GM23338 (cell line): ENCODE data around the gene UNC5A. TPM values are rescaled to one million over a fixed set of nuclear protein-coding genes. Genes with fewer than 3 reads are reported as not detected.

Source experiments
- ATAC-seq: fragments of 200-7000 bp; cut with Tn5 transposase; 3 replicates; pipeline ENCODE4 v1.9.1; 2020
- DNase-seq: peaks from one replicate; pipeline ENCODE4 v3.0.0-alpha.2; 2015; ENCODE audit warnings: low spot score
- H2AFZ ChIP-seq: fragments of 200-600 bp; sonication (generic); 2 replicates; pipeline ENCODE4 v1.8.0; 2016; ENCODE audit warnings: antibody characterized with exemption, mild to moderate bottlenecking, moderate library complexity
- H3F3A ChIP-seq: fragments of 200-600 bp; sonication (generic); replicated peaks from 2 replicates; pipeline ENCODE4 v1.8.0; 2017; ENCODE audit warnings: antibody characterized with exemption, mixed run types, low read depth
- H3K27ac ChIP-seq: fragments of 200-600 bp; sonication (generic); 2 replicates; pipeline ENCODE4 v1.6.1; 2016; ENCODE audit warnings: low read depth
- H3K27me3 ChIP-seq: fragments of 200-600 bp; sonication (generic); 2 replicates; pipeline ENCODE4 v1.8.0; 2016; ENCODE audit warnings: mild to moderate bottlenecking, mixed run types, moderate library complexity; ENCODE audit not compliant: insufficient read depth
- H3K36me3 ChIP-seq: fragments of 200-600 bp; sonication (generic); 2 replicates; pipeline ENCODE4 v1.8.0; 2016; ENCODE audit warnings: mild to moderate bottlenecking; ENCODE audit not compliant: insufficient read depth
- H3K4me1 ChIP-seq: fragments of 200-600 bp; sonication (generic); 2 replicates; pipeline ENCODE4 v1.8.0; 2016; ENCODE audit warnings: mild to moderate bottlenecking, moderate library complexity; ENCODE audit not compliant: insufficient read depth
- H3K4me2 ChIP-seq: fragments of 200-600 bp; sonication (generic); 2 replicates; pipeline ENCODE4 v1.7.1; 2017; ENCODE audit warnings: mixed run types
- H3K4me3 ChIP-seq: fragments of 200-600 bp; sonication (generic); 2 replicates; pipeline ENCODE4 v1.6.1; 2016; ENCODE audit warnings: mixed run types
- H3K79me2 ChIP-seq: fragments of 200-600 bp; sonication (generic); replicated peaks from 2 replicates; pipeline ENCODE4 v1.8.0; 2017; ENCODE audit warnings: mild to moderate bottlenecking; ENCODE audit not compliant: insufficient read depth
- H3K9me2 ChIP-seq: fragments of 200-600 bp; sonication (generic); 2 replicates; pipeline ENCODE4 v1.8.0; 2017; ENCODE audit not compliant: insufficient read depth
- H4K20me1 ChIP-seq: fragments of 200-600 bp; sonication (generic); replicated peaks from 2 replicates; pipeline ENCODE4 v1.8.0; 2017; ENCODE audit warnings: mild to moderate bottlenecking; ENCODE audit not compliant: insufficient read depth
- H3K27ac Mint-ChIP-seq: 2 replicates; pipeline ENCODE4 v1.8.0; 2020; ENCODE audit warnings: inconsistent platforms, mild to moderate bottlenecking, moderate library complexity, mixed read lengths
- H3K27me3 Mint-ChIP-seq: 3 replicates; pipeline ENCODE4 v1.8.0; 2022; ENCODE audit warnings: low read depth, mild to moderate bottlenecking, moderate library complexity, mixed read lengths, inconsistent platforms; ENCODE audit not compliant: insufficient read depth, poor library complexity
- H3K36me3 Mint-ChIP-seq: 3 replicates; pipeline ENCODE4 v1.8.0; 2021; ENCODE audit warnings: low read depth, mild to moderate bottlenecking, inconsistent platforms, moderate library complexity, mixed read lengths
- H3K4me1 Mint-ChIP-seq: 3 replicates; pipeline ENCODE4 v1.8.0; 2020; ENCODE audit warnings: mild to moderate bottlenecking, inconsistent platforms, mixed read lengths
- H3K4me3 Mint-ChIP-seq: 3 replicates; pipeline ENCODE4 v1.8.0; 2021; ENCODE audit warnings: moderate library complexity, mild to moderate bottlenecking, inconsistent platforms, mixed read lengths
- H3K9me3 Mint-ChIP-seq: 3 replicates; pipeline ENCODE4 v1.8.0; 2020; ENCODE audit warnings: moderate library complexity, mild to moderate bottlenecking, inconsistent platforms, mixed read lengths
- EZH2 ChIP-seq: fragments of 200-600 bp; sonication (generic); IDR thresholded peaks from one replicate; pipeline ENCODE4 v1.8.0; 2017; ENCODE audit warnings: antibody characterized with exemption, mild to moderate bottlenecking, low read depth; ENCODE audit not compliant: unreplicated experiment
- EZH2phosphoT487 ChIP-seq: fragments of 200-600 bp; sonication (generic); IDR thresholded peaks from one replicate; pipeline ENCODE4 v1.8.1; 2018; ENCODE audit warnings: antibody characterized with exemption; ENCODE audit not compliant: unreplicated experiment
- JUNB ChIP-seq: IDR thresholded peaks from one replicate; pipeline ENCODE4 v1.6.1; 2016; ENCODE audit warnings: antibody characterized with exemption; ENCODE audit not compliant: unreplicated experiment
- NANOG ChIP-seq: IDR thresholded peaks from 2 replicates; pipeline ENCODE4 v1.6.1; 2016; ENCODE audit warnings: antibody characterized with exemption, borderline replicate concordance
- POLR2AphosphoS5 ChIP-seq: IDR thresholded peaks from 2 replicates; pipeline ENCODE4 v1.6.1; 2016; ENCODE audit warnings: antibody characterized with exemption, low read depth
- ZNF331 ChIP-seq: fragments of 250-450 bp; sonication (Bioruptor Pico); IDR thresholded peaks from 2 replicates; pipeline ENCODE4 v1.5.0; 2020; ENCODE audit warnings: low read depth, mild to moderate bottlenecking, moderate library complexity
- polyA plus RNA-seq: library from polyadenylated mRNA; unstranded; fragments of >200 nt; fragmentation: Nextera tagmentation; extraction: Ambion mirVana; gene quantifications from 2 replicates; pipeline ENCODE4 v1.2.1, GENCODE V29; 2016
- total RNA-seq: library from RNA; depleted of rRNA; stranded (reverse); fragments of >200 nt; shearing (Covaris generic); gene quantifications from 2 replicates; pipeline ENCODE4 v1.2.3, GENCODE V29; 2014
- TF ChIP-seq, protein P1 (sequence below): IDR thresholded peaks from 2 replicates; pipeline ENCODE4 v1.6.1; 2016; ENCODE audit warnings: antibody characterized with exemption
- TF ChIP-seq, protein P2 (sequence below): IDR thresholded peaks from one replicate; pipeline ENCODE4 v1.6.1; 2018; ENCODE audit warnings: antibody characterized with exemption; ENCODE audit not compliant: unreplicated experiment
- TF ChIP-seq, protein P3 (sequence below), 2 experiments: fragments of 200-600 bp in 1 of 2; sonication (generic) in 1 of 2; conservative IDR thresholded peaks; 2 replicates each; pipeline versions ENCODE4 v1.5.1 to v1.6.1; 2016 to 2017; ENCODE audit warnings: antibody characterized with exemption in 2 of 2, low read depth in 2 of 2, mild to moderate bottlenecking in 2 of 2, moderate library complexity in 1 of 2
- TF ChIP-seq, protein P4 (sequence below): fragments of 250-450 bp; sonication (Bioruptor Pico); IDR thresholded peaks from 2 replicates; pipeline ENCODE4 v1.5.0; 2020; ENCODE audit warnings: mild to moderate bottlenecking, moderate library complexity

UNC5A gene
- total and polyA plus RNA-seq, 2 experiments from 2014 or later, result 0.92 to 3.9 TPM

DNA sequence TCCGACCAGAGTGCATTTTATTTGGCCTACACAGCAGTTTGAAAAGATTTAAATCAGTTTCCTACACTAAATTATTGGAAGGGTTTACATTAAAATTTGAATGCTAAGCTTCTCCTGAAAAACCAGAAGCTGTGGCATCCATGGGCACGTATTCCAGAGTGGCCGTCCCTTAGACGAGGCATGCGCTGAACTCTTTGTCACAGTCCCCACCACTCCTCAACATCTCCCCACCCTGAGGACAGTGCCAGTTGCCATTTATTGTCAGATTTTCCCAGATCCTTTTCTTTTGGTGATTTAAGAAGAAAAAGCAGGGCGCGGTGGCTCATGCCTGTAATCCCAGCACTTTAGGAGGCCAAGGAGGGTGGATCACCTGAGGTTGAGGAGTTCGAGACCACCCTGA, 39.9 kb upstream of the UNC5A start (continued):
- TF ChIP-seq, protein P1, sequence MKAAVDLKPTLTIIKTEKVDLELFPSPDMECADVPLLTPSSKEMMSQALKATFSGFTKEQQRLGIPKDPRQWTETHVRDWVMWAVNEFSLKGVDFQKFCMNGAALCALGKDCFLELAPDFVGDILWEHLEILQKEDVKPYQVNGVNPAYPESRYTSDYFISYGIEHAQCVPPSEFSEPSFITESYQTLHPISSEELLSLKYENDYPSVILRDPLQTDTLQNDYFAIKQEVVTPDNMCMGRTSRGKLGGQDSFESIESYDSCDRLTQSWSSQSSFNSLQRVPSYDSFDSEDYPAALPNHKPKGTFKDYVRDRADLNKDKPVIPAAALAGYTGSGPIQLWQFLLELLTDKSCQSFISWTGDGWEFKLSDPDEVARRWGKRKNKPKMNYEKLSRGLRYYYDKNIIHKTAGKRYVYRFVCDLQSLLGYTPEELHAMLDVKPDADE, result no peak
- no peak for TF ChIP-seq EZH2
- TF ChIP-seq POLR2AphosphoS5, result no peak
- TF ChIP-seq, protein P2, sequence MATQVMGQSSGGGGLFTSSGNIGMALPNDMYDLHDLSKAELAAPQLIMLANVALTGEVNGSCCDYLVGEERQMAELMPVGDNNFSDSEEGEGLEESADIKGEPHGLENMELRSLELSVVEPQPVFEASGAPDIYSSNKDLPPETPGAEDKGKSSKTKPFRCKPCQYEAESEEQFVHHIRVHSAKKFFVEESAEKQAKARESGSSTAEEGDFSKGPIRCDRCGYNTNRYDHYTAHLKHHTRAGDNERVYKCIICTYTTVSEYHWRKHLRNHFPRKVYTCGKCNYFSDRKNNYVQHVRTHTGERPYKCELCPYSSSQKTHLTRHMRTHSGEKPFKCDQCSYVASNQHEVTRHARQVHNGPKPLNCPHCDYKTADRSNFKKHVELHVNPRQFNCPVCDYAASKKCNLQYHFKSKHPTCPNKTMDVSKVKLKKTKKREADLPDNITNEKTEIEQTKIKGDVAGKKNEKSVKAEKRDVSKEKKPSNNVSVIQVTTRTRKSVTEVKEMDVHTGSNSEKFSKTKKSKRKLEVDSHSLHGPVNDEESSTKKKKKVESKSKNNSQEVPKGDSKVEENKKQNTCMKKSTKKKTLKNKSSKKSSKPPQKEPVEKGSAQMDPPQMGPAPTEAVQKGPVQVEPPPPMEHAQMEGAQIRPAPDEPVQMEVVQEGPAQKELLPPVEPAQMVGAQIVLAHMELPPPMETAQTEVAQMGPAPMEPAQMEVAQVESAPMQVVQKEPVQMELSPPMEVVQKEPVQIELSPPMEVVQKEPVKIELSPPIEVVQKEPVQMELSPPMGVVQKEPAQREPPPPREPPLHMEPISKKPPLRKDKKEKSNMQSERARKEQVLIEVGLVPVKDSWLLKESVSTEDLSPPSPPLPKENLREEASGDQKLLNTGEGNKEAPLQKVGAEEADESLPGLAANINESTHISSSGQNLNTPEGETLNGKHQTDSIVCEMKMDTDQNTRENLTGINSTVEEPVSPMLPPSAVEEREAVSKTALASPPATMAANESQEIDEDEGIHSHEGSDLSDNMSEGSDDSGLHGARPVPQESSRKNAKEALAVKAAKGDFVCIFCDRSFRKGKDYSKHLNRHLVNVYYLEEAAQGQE, result no peak
- no peak for TF ChIP-seq EZH2phosphoT487
- TF ChIP-seq ZNF331 (CRISPR knock-in tag), result no peak

DNA sequence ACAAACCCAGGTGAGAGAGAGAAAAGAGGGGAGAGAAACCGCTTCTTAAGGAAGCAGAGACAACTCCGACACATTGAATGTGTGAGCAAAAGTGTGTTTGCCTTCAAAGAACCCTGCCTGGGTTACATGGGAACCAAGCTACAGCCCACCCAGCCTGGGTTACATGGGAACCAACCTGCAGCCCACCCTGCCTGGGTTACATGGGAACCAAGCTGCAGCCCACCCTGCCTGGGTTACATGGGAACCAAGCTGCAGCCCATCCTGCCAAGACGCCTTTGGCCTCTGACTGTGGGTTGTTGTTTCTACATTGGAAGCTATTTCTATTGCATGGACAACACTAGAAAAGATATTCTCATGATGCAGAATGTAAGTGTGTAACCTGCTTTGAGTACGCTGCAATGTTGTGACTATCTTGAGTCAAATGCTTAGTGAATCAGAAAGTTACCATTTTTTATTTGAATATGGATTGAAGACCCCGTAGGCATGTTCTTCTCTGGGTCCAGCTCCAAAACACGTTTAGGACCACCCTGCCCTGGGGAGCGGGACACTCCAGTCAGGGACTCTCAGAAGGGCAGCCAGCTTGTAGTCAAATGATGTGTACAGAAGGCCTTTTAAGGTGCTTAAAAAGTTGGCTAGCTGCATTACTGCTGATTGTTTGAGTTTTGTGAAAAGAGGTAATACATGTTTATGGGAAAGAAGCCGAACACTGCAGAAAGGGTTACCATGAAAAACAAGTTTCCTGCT, 39.1 kb upstream of the UNC5A start:
- Histone ChIP-seq H3F3A (0 out of 2 replicates have a peak, but pooled peaks cover 3% of the 10 kb centered on the region), H3K9me2 (no peaks in the 10 kb centered on the region; the same call in 1 of the 2 replicates), H3K4me2 (no peak overlapping the region), H3K4me3 (no peak overlapping the region), H2AFZ (no peak overlapping the region), H3K27me3 (no peaks in the 10 kb centered on the region), H4K20me1 (no peaks in the 10 kb centered on the region), H3K4me1 (peaks cover 19% of the 10 kb centered on the region), H3K36me3 (no peaks in the 10 kb centered on the region), H3K27ac (no peak overlapping the region), H3K79me2 (no peaks in the 10 kb centered on the region)
- Mint-ChIP-seq H3K27me3 (peaks cover 3% of the 10 kb centered on the region), H3K36me3 (no peaks in the 10 kb centered on the region; the same call in 2 of the 3 replicates), H3K4me3 (no peak overlapping the region), H3K9me3 (peaks cover 6% of the 10 kb centered on the region; the same call in 2 of the 3 replicates), H3K4me1 (peaks cover 20% of the 10 kb centered on the region), H3K27ac (no peak overlapping the region)
- DNase-seq (no peak), ATAC-seq (no peak)
- TF ChIP-seq ZNF331 (CRISPR knock-in tag), result no peak
- no peak for TF ChIP-seq NANOG
- TF ChIP-seq, protein P3, sequence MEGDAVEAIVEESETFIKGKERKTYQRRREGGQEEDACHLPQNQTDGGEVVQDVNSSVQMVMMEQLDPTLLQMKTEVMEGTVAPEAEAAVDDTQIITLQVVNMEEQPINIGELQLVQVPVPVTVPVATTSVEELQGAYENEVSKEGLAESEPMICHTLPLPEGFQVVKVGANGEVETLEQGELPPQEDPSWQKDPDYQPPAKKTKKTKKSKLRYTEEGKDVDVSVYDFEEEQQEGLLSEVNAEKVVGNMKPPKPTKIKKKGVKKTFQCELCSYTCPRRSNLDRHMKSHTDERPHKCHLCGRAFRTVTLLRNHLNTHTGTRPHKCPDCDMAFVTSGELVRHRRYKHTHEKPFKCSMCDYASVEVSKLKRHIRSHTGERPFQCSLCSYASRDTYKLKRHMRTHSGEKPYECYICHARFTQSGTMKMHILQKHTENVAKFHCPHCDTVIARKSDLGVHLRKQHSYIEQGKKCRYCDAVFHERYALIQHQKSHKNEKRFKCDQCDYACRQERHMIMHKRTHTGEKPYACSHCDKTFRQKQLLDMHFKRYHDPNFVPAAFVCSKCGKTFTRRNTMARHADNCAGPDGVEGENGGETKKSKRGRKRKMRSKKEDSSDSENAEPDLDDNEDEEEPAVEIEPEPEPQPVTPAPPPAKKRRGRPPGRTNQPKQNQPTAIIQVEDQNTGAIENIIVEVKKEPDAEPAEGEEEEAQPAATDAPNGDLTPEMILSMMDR (conservative IDR thresholded peaks at IDR 0.05; ENCODE audit: low read depth in 2 of 2), result no peak
- TF ChIP-seq, protein P4, sequence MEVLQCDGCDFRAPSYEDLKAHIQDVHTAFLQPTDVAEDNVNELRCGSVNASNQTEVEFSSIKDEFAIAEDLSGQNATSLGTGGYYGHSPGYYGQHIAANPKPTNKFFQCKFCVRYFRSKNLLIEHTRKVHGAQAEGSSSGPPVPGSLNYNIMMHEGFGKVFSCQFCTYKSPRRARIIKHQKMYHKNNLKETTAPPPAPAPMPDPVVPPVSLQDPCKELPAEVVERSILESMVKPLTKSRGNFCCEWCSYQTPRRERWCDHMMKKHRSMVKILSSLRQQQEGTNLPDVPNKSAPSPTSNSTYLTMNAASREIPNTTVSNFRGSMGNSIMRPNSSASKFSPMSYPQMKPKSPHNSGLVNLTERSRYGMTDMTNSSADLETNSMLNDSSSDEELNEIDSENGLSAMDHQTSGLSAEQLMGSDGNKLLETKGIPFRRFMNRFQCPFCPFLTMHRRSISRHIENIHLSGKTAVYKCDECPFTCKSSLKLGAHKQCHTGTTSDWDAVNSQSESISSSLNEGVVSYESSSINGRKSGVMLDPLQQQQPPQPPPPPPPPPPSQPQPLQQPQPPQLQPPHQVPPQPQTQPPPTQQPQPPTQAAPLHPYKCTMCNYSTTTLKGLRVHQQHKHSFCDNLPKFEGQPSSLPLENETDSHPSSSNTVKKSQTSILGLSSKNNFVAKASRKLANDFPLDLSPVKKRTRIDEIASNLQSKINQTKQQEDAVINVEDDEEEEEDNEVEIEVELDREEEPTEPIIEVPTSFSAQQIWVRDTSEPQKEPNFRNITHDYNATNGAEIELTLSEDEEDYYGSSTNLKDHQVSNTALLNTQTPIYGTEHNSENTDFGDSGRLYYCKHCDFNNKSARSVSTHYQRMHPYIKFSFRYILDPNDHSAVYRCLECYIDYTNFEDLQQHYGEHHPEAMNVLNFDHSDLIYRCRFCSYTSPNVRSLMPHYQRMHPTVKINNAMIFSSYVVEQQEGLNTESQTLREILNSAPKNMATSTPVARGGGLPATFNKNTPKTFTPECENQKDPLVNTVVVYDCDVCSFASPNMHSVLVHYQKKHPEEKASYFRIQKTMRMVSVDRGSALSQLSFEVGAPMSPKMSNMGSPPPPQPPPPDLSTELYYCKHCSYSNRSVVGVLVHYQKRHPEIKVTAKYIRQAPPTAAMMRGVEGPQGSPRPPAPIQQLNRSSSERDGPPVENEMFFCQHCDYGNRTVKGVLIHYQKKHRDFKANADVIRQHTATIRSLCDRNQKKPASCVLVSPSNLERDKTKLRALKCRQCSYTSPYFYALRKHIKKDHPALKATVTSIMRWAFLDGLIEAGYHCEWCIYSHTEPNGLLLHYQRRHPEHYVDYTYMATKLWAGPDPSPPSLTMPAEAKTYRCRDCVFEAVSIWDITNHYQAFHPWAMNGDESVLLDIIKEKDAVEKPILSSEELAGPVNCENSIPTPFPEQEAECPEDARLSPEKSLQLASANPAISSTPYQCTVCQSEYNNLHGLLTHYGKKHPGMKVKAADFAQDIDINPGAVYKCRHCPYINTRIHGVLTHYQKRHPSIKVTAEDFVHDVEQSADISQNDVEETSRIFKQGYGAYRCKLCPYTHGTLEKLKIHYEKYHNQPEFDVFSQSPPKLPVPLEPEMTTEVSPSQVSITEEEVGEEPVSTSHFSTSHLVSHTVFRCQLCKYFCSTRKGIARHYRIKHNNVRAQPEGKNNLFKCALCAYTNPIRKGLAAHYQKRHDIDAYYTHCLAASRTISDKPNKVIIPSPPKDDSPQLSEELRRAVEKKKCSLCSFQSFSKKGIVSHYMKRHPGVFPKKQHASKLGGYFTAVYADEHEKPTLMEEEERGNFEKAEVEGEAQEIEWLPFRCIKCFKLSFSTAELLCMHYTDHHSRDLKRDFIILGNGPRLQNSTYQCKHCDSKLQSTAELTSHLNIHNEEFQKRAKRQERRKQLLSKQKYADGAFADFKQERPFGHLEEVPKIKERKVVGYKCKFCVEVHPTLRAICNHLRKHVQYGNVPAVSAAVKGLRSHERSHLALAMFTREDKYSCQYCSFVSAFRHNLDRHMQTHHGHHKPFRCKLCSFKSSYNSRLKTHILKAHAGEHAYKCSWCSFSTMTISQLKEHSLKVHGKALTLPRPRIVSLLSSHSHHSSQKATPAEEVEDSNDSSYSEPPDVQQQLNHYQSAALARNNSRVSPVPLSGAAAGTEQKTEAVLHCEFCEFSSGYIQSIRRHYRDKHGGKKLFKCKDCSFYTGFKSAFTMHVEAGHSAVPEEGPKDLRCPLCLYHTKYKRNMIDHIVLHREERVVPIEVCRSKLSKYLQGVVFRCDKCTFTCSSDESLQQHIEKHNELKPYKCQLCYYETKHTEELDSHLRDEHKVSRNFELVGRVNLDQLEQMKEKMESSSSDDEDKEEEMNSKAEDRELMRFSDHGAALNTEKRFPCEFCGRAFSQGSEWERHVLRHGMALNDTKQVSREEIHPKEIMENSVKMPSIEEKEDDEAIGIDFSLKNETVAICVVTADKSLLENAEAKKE (CRISPR knock-in tag), result no peak
- TF ChIP-seq EZH2phosphoT487, result no peak
- no peak for TF ChIP-seq JUNB
- no peak for TF ChIP-seq POLR2AphosphoS5
